Activated CD4-positive, alpha-beta T cell treated with anti-CD3 and anti-CD28 coated beads, Interleukin-2, amount 50 U/mL, for 48 hours (primary cell): ENCODE data around the gene SCNN1B.

Source experiments
- DNase-seq, 2 experiments: peaks; one replicate each; pipeline ENCODE4 v3.0.0-alpha.2; 2020

SCNN1B gene, protein sequence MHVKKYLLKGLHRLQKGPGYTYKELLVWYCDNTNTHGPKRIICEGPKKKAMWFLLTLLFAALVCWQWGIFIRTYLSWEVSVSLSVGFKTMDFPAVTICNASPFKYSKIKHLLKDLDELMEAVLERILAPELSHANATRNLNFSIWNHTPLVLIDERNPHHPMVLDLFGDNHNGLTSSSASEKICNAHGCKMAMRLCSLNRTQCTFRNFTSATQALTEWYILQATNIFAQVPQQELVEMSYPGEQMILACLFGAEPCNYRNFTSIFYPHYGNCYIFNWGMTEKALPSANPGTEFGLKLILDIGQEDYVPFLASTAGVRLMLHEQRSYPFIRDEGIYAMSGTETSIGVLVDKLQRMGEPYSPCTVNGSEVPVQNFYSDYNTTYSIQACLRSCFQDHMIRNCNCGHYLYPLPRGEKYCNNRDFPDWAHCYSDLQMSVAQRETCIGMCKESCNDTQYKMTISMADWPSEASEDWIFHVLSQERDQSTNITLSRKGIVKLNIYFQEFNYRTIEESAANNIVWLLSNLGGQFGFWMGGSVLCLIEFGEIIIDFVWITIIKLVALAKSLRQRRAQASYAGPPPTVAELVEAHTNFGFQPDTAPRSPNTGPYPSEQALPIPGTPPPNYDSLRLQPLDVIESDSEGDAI

DNA sequence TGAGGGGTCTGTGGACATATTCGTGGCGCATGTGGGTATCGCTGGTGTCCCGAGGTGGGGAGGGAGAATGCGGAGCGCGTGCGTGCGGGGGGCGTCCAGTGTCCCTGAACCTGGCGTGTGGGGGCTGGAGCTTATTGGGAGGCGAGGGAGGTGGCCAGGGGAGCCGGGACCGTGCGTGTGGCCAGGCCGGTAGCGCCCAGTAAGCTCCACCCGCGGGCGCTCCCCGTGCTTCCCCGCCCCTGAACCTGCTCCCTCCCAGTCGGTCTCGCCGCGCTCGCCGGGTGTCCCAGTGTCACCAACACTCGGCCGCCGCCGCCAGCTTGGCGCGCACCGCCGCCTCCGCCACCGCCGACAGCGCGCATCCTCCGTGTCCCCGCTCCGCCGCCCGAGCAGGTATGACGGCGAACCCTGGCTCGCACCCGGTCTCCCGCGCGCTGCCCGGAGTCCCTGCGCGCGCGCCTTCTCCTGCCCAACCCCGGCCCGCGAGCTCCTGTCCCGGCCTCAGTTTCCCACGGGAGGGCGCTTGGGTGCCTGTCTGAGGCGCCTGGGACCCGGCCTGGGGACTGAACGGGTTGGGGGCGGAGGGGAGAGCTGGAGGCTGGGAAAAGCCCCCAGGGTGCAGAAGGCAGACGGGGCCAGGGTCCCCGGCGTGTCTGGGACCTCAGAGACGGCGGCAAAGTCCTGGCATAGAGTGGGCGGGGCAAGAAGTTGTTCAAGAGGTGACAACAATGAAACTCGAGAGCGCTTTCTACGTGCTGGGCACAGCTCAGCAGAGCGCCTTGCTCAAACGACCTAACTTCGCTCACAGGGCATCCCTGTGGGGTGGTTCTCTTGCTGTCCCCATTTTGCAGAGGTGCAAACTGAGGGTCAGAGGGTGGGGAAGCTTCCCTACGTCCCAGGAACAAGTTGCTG is at the start of gene SCNN1B:
Gene SCNN1B, plus strand, starts transcription at position 258 of the 912 bp plus-strand sequence. CDS start 46,298 bp downstream, outside the sequence.
- peak in 1 of 2 experiments; percentile 6 for DNase-seq

GRCh38 chr16:23252310-23252709 is 49.8 kb upstream of the SCNN1B start:
- DNase-seq = peak; percentile 2 to 4

DNA sequence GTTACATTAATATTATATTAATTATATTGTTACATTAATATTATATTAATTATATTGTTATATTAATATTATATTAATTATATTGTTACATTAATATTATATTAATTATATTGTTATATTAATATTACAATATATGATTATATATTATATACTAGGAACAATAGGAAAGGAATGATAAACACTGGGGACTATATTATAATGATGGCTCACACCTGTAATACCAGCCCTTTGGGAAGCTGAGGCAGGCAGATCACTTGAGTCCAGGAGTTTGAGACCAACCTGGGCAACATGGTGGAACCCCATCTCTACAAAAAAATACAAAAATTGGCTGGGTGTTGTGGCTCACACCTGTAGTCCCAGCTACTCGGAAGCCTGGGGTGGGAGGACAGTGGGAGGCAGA is 48.5 kb upstream of the SCNN1B start:
- DNase-seq = peak in 1 of 2 experiments; percentile 3

GRCh38 chr16:23254338-23254737 is 47.8 kb upstream of the SCNN1B start:
- peak in 1 of 2 experiments; percentile 3 for DNase-seq

DNA sequence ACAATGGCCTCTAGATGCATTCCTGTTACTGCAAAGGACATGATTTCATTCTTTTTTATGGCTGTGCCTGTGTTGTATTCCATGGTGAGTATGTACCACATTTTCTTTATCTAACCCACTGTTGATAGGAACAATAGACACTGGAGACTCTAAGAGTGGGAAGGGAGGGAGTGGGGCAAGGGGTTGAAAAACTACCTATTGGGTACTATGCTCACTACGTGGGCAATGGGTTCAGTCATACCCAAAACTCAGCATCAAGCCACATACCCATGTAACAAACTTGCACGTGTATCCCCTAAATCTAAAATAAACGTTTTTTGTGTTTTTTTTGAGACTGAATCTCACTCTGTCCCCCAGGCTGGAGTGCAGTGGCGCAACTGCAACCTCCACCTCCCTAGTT is 47.1 kb upstream of the SCNN1B start:
- DNase-seq = no peak

- no peak for DNase-seq
Observed at GRCh38 chr16:23256440-23256839, 45.7 kb upstream of the SCNN1B start.

GRCh38 chr16:23257682-23258081 is 44.4 kb upstream of the SCNN1B start:
- no peak for DNase-seq

GRCh38 chr16:23258919-23259237 is 43.2 kb upstream of the SCNN1B start:
- no peak for DNase-seq

GRCh38 chr16:23267647-23268046 is 34.5 kb upstream of the SCNN1B start:
- no peak for DNase-seq

DNA sequence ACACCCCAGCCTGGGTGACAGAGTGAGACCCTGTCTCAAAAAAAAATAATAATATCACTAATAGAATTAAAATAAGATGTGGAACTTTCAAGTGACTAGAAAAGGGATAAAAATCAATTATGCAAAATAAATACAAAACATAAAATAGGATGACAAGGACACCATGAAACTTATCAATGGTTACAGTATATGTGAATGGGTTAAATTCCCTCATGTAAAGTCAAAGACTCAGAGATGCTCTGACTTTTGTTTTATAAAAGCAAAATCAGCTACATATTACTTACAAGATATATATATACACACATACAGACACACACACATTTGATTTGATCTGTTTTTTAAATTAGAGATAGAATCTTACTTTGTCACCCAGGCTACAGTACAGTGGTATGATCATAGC is 33.5 kb upstream of the SCNN1B start:
- DNase-seq = no peak

GRCh38 chr16:23269248-23269953 is 32.7 kb upstream of the SCNN1B start:
- DNase-seq = no peak

DNA sequence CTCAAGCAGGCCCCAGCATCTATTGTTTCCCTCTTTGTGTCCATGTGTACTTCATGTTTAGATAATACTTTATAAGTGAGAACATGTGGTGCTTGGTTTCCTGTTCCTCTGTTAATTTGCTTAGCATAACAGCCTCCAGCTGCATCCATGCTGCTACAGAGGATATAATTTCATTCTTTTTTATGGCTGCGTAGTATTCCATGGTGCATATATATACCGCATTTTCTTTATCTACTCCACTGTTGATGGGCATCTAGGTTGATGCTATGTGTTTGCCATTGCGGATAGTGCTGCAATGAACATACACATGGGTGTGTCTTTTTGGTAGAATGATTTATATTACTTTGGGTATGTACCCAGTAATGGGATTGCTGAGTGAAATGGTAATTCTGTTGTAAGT is 31.4 kb upstream of the SCNN1B start:
- no peak for DNase-seq

DNA sequence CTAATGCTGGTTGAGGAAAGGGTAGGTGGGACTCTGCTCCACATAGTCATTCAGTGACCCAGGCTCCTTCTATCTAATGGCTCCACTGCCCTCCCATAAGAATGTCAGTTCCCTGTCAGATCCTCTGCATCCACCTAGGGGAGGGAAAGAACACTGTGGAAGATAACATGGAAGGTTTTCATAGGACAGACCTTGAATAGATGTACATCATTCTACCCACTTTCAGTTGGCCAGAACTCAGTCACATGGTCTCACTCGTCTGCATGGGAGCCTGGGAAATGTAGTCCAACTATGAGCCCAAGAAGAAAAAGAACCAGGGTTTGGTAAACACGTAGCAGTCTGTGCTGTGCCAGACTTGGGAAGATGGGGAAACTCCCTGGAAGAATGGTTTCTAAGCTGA is 27.1 kb upstream of the SCNN1B start:
- DNase-seq = no peak

DNA sequence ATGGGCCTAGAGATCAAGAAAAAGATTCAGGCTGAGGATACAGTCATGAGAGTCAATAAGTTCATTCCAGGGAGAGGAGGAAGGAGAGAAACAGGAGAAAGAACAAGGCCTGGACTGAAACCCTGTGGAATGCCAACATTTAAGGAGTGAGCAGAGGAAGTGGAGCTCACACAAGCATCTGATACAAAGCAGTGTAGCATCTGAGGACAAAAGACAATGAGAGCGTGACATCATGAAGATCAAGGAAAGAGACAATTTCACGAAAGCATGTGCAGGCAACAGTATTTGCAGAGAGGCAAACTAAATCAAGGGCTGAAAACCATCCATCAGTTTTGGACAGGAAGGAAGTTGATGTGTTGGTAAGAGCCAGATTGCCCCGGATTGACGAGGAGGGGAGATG is 25.3 kb upstream of the SCNN1B start:
- DNase-seq = no peak

DNA sequence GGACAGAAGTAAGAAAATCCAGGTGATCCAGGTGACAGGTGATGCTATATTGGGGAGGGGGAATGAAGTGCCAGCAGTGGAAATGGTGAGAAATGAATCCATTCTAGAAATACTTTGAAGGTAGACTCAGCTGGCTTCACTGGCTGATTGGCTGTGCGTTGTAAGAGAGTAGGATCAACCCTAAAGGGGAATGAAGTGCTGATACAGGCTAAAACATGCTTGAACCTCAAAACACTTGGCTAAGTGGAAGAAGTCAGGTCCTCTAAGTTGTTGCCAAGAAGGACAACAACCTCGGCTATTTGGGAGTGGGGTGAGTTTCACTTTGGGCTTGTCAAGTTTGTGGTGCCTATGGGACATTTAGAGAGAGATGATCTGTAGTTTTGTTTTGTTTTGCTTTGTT is 24.1 kb upstream of the SCNN1B start:
- no peak for DNase-seq

GRCh38 chr16:23279721-23280153 is 22.4 kb upstream of the SCNN1B start:
- DNase-seq = no peak

DNA sequence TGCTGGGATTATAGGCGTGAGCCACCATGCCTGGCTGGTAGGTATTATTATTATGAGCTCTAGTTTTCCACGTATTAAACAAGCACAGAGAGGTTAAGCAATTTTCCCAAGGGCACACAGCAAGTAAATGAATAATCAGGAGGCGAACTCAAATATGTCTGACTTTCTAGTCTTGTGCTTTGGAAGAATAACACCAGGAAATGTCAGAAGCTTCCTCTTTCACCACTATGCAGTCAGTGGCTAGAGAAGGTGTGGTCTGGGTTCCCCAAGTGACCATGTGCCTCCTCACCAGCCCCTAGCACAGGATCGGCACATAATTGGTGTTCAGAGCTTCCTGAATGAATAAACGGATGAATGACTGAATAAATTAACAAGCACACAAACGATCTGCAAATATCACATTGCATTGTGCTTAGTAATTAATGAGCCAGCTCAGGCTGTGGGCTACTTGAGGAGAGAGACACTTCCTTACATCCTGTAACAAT is 21.6 kb upstream of the SCNN1B start:
- no peak for DNase-seq

DNA sequence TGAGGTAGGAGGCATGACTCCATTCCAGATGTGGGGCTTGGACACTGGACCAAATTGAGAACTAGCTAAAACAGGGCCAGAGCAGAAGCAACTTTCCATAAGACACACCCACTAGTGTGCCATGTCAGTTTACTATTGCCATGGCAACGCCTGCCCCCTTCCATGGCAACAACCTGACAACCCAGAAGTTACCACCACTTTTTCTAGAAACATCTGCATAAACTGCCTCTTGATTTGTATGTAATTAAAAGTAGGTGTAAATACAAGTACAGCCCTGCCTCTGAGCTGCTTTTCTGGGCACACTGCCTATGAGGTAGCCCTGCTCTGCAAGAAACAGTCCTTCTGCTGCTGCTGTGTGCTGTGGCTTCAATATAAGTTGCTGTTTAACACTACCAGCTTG is 19.5 kb upstream of the SCNN1B start:
- DNase-seq = no peak

DNA sequence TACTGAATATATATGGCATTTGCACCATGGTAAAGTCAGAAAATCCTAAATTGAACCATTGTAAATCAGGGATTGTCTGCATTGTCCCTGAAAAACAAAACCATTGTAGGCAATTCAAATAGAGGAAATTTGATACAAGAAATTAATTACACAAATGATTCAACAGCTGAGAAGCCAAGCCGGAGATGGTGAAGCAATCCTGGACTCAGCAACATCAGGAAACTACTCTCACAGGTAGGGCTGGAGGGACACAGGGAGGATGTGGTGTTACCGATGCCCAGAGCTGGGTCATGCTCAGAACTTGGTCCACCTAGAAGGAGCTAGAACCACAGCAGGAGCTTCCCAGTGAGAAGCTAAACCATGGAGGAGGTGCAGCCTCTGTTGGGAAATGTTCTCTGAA is 18.5 kb upstream of the SCNN1B start:
- DNase-seq = no peak

GRCh38 chr16:23284584-23284983 is 17.5 kb upstream of the SCNN1B start:
- no peak for DNase-seq

GRCh38 chr16:23286131-23286532 is 16.0 kb upstream of the SCNN1B start:
- no peak for DNase-seq

- no peak for DNase-seq
Observed at GRCh38 chr16:23288209-23288608, 13.9 kb upstream of the SCNN1B start.
